ENCODE measurements around the gene RRAGD.

RRAGD gene

DNA sequence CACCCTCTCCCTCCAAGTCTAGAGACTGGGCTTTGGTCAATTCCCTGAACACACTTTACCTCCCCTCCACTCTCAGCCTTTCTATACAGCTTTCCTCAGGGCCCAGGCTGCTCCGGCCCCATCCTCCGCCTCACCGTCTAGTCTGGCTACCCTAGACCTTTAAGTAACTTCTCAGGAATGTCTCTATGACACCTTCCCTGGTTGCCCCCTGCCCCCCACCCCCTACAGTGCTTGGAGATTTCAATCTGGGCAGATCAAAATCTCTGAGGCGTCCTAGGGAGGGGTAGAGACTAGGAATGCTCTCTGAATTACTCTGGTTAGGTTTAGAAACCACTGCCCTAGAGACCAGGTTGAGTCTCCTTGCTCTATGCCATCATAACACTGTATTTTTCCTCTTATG is 65.6 kb downstream of the RRAGD start:
- no peak for DNase-seq (ENCODE audit: low read depth)

DNA sequence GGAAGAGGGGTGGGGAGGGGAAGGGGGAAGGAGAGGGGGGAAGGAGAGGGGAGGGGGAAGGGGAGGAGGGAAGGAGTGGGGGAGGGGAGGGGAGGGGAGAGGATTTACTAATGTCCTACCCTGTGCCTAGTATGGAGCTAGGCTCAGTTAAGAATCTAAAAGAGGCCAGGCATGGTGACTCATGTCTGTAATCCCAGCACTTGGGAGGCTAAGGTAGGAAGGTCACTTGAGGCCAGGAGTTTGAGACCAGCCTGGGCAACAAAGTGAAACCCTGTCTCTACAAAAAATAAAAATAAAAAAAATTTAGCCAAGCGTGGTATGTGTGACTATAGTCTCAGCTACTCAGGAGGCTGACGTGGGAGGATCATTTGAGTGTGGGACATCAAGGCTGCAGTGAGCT is 72.5 kb downstream of the RRAGD start:
- no peak for DNase-seq (ENCODE audit: low read depth)

DNA sequence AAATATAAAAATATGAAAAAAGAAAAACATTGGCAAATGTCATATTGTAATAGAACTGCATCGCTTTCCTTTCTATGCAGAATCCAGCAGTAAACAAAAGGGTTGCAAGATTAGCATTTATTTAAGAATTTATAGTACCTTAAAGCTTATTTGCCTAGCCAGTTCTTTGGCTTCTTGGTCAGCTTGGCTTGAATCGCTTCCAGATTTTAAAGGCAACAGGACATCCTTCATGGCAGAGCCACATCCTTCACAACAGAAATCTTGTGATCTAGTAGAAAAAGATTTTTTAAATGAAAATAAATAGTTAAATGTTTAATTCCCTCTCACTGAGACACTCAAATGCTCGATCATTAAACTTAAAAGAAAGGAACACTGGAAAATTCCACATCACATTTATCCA is 76.9 kb downstream of the RRAGD start:
- no peak for DNase-seq (ENCODE audit: low read depth)

DNA sequence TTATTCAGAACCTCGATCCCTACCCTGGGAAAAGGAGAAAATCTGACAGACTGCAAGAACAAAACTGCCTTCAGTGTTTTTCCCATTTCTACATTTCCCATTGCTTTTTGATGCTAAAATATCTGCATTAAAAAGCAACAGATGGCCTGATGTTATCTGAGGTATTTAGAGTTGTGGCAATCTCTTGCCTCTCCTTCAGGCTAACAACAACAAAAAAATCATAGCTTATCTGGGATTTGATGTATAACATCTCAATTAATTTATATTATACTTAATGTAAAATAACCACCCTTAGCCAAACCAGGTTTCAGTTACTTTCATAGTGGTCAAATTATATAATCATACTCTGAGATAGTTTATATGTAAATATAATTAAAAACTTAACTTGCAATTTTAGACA is 81.2 kb downstream of the RRAGD start:
- no peak for DNase-seq (ENCODE audit: low read depth)

DNA sequence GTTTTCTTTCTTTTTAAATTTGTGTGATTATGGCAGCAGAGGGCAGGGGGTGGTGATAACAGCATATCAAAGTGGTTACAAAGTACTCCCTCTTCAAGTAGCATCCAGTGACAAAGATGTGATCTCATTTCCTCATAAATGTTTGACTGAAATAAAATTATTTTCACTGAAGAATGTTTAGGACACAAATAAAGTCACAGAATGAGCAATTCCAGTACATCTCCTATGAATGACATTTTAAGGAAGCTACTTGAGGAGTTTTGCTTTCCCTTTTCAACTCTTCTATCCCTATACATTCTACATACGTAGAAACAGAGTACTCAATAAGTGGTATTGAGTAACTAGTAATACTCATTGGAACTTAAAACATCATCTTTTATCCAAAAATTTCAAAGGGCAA is 83.1 kb downstream of the RRAGD start:
- DNase-seq (ENCODE audit: low read depth) = no peak

DNA sequence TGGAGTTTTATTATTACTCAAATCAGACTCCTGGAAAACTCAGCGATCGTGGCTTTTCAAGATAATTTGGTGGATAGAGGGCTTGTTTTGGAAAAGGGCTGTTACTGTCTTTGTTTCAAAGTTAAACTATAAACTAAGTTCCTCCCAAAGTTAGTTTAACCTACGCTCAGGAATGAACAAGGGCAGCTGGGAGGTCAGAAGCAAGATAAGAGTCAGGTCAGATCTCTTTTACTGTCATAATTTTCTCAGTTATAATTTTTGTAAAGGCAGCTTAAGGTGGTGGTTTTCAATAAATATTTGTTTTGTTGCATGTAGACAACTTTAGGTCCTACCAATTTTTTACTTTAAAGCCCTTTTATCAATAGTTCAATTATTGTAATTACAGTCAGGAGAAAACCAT is 87.8 kb downstream of the RRAGD start:
- DNase-seq (ENCODE audit: low read depth) = no peak

DNA sequence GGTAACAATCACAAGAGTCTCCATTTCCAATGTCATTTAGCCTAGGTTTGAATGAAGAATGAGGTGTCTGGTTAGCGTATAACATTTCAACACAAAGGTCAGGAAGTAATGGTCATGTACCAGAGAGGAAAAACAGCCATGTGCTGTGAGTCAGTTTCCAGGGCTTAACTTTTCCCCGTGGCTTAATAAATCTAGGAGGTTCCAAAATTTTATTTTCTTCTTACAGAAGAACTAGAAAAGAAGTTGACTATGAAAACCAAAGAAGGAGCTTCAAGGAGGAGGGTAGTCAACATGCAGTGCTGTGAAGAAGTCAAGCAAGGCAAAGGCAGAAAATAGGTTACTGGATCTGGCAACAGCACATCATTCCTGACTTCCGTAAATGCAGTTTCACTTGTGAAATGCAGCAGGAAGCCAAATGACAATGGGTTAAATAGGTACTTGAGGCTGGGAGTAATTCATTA is 88.5 kb downstream of the RRAGD start:
- no peak for DNase-seq (ENCODE audit: low read depth)

DNA sequence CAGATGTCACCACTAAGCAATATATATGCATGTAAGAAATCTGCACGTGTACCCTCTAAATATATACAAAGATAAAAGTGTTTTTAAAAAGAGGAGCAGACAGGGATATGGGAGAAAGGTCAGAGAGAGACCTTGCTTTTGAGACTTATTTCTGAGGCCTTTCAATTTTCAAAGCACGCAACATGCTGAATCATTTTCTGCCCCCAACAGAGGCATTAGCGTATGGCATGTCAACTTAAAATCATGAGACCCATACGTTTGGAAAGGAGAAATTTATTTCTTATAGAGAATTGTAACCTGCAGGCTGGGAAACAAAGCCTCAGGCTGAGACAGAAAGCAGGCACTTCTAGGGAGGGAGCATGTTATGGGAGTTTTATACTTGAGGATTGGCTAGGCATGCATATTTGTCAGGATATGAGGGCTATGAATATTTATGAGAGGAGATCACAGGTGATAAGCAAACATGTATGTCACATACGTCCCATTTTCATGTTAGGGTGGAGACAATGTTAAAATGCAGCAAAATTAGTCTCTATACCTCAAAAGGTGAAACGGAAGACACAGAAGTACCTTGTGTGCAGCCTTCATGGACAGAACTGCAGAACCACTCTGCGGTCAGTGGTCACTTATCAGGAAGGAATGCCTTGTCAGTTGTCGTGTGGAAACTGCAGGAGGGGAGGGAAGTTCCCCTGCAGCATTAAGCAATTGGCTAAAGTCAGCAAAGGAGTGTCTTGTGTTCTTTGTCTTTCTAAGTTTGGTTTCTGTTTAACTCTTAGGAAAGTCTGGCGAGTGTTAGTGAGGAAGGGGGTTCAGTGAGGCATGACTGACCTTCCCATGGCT is 90.7 kb downstream of the RRAGD start:
- DNase-seq (ENCODE audit: low read depth) = no peak

DNA sequence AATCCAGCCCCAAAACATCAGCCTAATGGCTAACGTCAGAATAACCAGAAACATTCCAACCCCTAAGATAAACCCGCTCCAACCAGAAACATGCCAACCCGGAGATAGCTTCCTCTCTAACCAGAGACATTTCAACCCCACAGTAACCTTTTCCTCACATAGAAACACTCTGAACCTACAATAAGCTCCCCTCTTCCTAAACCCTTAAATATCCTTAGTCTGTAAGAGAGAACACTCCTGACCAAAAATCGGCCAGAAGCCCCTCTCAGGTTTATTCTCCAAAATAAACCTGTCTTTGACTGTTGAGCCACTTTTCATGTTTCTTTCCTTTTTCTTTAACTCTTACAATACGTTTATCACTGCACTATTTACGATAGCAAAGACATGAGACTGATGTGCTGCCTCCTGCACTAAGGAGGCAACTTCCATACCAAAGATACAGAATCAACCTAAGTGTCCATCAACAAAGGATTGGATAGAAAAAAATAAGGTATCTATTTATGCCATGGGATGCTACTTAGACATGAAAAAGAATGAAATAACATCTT is 92.0 kb downstream of the RRAGD start:
- DNase-seq (ENCODE audit: low read depth) = no peak

DNA sequence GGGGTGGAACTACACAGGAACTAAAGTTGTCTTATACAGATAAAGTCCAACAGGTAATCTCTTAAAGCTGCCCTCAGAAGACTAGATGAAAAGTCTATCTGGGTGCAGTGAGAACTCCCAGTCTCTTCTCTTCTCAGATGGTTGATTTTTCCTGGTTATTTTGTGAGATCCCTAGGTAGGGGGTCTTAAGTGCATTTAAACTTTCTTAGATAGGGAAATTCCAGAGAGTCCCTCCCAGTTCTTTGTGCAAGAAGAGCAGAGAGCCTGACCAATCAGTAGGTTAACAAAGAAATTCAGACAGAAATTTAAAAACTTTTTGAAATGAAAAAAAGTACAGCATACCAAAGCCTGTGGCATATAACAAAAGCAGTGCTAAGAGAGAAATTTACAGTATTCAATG is 95.0 kb downstream of the RRAGD start:
- DNase-seq (ENCODE audit: low read depth) = no peak

DNA sequence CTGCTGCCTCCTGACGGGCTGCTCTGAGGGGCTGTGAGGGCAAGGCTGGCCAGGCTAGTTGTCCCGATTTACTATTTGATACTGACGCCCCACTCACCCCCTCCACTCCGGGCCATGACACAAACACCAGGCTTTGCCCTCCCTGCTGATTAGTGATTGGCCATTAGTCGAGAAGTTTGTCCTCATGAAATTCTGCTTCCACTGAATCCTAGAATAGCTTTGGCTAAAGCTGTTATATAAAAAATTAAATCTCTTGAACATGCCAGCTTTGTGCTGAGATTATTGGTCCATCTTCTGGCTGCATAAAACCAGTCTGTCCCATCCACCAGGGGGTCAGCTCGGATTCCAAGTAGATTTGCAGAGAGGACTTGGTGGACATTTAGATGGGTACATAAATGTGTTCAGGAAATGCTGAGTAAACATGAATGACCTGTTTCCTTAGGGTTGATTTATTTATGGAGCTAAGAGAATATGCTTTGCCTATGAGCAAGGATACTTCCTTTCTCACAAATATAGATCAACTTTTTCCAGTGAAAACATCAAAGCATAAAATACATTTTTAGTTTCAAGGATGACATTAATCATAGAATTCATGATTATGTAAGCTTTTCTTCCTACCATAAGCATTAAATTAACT is 96.7 kb downstream of the RRAGD start, which contains the start of gene GABRR2:
Gene GABRR2 (minus strand): TSS at position 51 of the 637 bp plus-strand sequence. CDS start 134 bp downstream, outside the sequence.
- DNase-seq (ENCODE audit: low read depth) = no peak

DNA sequence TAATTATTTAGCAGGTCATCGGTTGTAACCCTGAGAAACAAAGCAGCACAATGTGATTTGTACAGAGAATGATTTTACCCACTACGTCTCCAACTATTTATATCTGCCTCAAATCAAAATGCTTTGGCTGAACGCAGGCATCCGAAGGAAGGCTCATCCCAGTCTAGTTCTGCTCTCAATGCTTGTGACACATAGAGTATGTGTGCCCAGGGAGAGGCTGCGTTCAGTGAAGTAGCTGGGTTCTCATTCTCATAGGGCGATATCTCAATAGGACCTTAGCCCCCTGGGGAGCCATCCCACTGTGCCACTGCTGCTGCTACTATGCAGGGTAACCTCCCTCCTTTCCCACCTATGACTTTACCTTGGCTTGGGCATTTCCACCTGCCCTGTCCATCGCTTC is 97.4 kb downstream of the RRAGD start:
- no peak for DNase-seq (ENCODE audit: low read depth)
